ENCODE measurements around the gene CCDC50. TPM values are rescaled to one million over a fixed set of nuclear protein-coding genes. Genes with fewer than 3 reads are reported as not detected.

Gene CCDC50
- total and polyA plus RNA-seq, 7 donors = 20.8 to 128 (median 103) TPM

DNA sequence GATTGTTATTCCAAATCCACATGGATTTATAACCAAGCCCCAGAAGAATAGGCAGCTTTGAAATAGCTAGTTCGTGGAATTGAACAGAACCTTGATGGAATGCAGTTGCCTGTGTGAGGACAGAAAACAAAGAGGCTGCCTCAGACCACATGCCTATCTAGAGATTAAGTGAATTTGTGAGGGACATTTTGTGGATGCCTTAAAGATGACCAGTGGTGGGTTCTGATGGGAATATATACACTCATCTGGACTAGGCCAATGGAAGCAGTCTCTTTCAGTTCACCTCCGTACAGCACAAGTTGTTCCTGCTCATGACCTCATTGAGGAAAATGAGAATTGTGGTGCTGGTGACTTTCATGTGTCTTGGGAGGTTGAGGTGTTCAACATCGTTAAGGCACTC is 68.6 kb downstream of the CCDC50 start:
- WGBS, 2 donors = 93 to 95% methylated on average over 3 of the region's 3 CpGs
- H3K27me3 ChIP-seq = no peaks in the 10 kb centered on the region
- no peaks in the 10 kb centered on the region for H3K4me1 ChIP-seq
- DNase-seq = no peak
- no peaks in the 10 kb centered on the region for H3K9me3 ChIP-seq
- TF ChIP-seq EP300 (IDR thresholded peaks at IDR 0.05) = no peak
- TF ChIP-seq POLR2AphosphoS5 (IDR thresholded peaks at IDR 0.05) = no peak
- TF ChIP-seq POLR2A (IDR thresholded peaks at IDR 0.05) = no peak
- TF ChIP-seq, protein P1, sequence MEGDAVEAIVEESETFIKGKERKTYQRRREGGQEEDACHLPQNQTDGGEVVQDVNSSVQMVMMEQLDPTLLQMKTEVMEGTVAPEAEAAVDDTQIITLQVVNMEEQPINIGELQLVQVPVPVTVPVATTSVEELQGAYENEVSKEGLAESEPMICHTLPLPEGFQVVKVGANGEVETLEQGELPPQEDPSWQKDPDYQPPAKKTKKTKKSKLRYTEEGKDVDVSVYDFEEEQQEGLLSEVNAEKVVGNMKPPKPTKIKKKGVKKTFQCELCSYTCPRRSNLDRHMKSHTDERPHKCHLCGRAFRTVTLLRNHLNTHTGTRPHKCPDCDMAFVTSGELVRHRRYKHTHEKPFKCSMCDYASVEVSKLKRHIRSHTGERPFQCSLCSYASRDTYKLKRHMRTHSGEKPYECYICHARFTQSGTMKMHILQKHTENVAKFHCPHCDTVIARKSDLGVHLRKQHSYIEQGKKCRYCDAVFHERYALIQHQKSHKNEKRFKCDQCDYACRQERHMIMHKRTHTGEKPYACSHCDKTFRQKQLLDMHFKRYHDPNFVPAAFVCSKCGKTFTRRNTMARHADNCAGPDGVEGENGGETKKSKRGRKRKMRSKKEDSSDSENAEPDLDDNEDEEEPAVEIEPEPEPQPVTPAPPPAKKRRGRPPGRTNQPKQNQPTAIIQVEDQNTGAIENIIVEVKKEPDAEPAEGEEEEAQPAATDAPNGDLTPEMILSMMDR (IDR thresholded peaks at IDR 0.05) = no peak
- no peak overlapping the region for H3K4me3 ChIP-seq
- H3K27ac ChIP-seq = no peak overlapping the region
- intact Hi-C loops (cut with DNase I) = no loop called here
- H3K36me3 ChIP-seq = peaks cover 0 to 23% (median 3%) of the 10 kb centered on the region in 4 donors

DNA sequence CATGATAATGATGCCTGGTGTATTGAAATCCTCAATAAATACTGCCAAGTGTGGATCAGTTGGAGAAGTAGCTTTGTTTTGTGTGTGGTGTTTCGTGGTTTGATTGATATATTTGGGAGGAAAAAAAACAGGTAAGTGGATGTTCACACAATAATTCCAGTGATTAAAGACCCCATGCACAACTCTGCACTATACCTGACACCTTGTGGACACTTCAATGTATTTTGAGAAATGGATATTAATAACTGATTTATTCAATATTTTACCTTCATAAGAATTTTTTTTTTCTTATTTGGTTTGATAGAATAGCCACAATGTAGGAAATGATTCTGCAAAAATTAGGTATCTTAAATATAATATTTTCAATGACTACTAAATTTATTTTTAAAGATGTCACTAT is 69.4 kb downstream of the CCDC50 start:
- TF ChIP-seq POLR2A (IDR thresholded peaks at IDR 0.05) = no peak
- TF ChIP-seq POLR2AphosphoS5 (IDR thresholded peaks at IDR 0.05) = no peak
- no peak for TF ChIP-seq EP300 (IDR thresholded peaks at IDR 0.05)
- TF ChIP-seq, protein P1 (IDR thresholded peaks at IDR 0.05) = no peak
- H3K9me3 ChIP-seq = no peaks in the 10 kb centered on the region
- no peak overlapping the region for H3K4me3 ChIP-seq
- H3K27me3 ChIP-seq = no peaks in the 10 kb centered on the region
- H3K4me1 ChIP-seq = no peaks in the 10 kb centered on the region
- 98% methylated on average over 1 of the region's 1 CpG for WGBS, 2 donors
- peaks cover 0 to 20% (median 3%) of the 10 kb centered on the region in 4 donors for H3K36me3 ChIP-seq
- DNase-seq = no peak
- no peak overlapping the region for H3K27ac ChIP-seq
- intact Hi-C loops (cut with DNase I) = no loop called here

DNA sequence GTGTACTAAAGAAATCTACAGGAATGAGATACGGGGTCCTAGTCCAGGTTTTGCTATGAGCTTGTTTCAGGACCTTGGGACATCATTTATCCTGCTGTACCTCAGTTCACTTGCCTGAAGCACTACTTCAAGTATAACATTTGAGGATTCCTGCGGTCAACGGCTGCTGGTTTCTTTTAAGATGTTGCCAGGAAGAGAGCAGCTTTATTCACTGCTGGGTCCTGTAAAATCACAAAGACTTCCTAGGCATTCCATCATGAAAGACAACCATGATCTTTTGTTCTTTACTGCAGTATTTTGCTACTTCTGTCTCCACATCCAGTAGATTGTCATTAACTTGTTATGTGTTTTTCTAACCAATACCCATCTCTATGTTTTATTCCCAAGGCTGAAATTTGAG is 70.7 kb downstream of the CCDC50 start:
- no peaks in the 10 kb centered on the region for H3K27me3 ChIP-seq
- no peak overlapping the region for H3K4me3 ChIP-seq
- 93 to 96% methylated on average over 3 of the region's 3 CpGs for WGBS, 2 donors
- DNase-seq = no peak
- H3K4me1 ChIP-seq = no peaks in the 10 kb centered on the region
- TF ChIP-seq POLR2AphosphoS5 (IDR thresholded peaks at IDR 0.05) (no peak), POLR2A (IDR thresholded peaks at IDR 0.05) (no peak), EP300 (IDR thresholded peaks at IDR 0.05) (no peak)
- TF ChIP-seq, protein P1 (IDR thresholded peaks at IDR 0.05) = no peak
- intact Hi-C loops (cut with DNase I) = no loop called here
- H3K27ac ChIP-seq = no peak overlapping the region
- H3K9me3 ChIP-seq = no peaks in the 10 kb centered on the region
- peaks cover 0 to 20% (median 3%) of the 10 kb centered on the region in 4 donors for H3K36me3 ChIP-seq

DNA sequence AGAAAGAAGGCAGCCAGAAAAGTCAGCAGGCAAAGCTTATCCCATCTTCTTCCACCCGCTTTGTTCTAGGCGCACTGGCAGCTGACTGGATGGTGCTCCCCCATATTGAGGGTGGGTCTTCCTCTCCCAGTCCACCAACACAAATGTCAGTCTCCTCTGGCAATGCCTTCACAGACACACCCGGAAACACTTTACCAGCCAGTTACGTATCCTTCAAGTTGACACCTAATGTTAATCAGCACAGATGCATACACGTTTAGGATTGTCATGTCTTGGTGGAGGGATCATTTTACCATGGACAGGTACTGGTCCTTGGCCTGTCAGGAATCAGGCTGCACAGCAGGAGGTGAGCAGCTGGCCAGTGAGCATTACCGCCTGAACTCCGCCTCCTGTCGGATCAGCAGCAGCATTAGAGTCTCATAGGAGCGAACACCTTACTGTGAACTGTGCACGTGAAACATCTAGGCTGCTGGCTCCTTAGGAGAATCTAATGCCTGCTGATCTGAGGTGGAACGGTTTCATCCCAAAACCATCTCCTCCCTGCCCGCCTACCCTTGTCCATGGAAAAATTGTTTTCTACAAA is 72.7 kb downstream of the CCDC50 start:
- TF ChIP-seq EP300 (IDR thresholded peaks at IDR 0.05) (no peak), POLR2A (IDR thresholded peaks at IDR 0.05) (no peak), POLR2AphosphoS5 (IDR thresholded peaks at IDR 0.05) (no peak)
- TF ChIP-seq, protein P1 (IDR thresholded peaks at IDR 0.05) = no peak
- no peak for DNase-seq
- Histone ChIP-seq H3K27me3 (no peaks in the 10 kb centered on the region), H3K4me1 (no peaks in the 10 kb centered on the region), H3K9me3 (no peaks in the 10 kb centered on the region), H3K36me3 (peaks cover 0 to 11% (median 0%) of the 10 kb centered on the region in 4 donors), H3K27ac (no peak overlapping the region), H3K4me3 (no peak overlapping the region)
- WGBS, 2 donors = 84 to 85% methylated on average over 12 of the region's 12 CpGs
- intact Hi-C loops (cut with DNase I) = no loop called here
